Panc1 (cell line): ENCODE data around the gene MRGPRD. TPM values are rescaled to one million over a fixed set of nuclear protein-coding genes. Genes with fewer than 3 reads are reported as not detected.

Experiments
- ATAC-seq: fragments of 200-7000 bp; cut with Tn5 transposase; 2 replicates; pipeline ENCODE4 v1.9.1; 2020; ENCODE audit warnings: mild to moderate bottlenecking, moderate library complexity
- BruUV-seq: library from RNA; stranded (reverse); fragments of 400-500 nt; replicated peaks from 2 replicates; lab custom pipeline; 2021; lab: Mats Ljungman, UMichigan
- CTCF ChIA-PET: fragments of 300-600 bp; sonication (Branson Sonifier 250); formaldehyde crosslinking; loops from one replicate; lab custom pipeline; 2022; ENCODE audit warnings: antibody characterized with exemption; lab: Charles Lee
- POLR2A ChIA-PET: fragments of 300-600 bp; sonication (Branson Sonifier 250); formaldehyde crosslinking; loops from one replicate; lab custom pipeline; 2022; ENCODE audit warnings: antibody characterized with exemption; lab: Charles Lee
- DNase-seq: peaks from one replicate; pipeline ENCODE4 v3.0.0-alpha.2; 2010; ENCODE audit warnings: low read depth, low spot score
- H3K27ac ChIP-seq: 2 replicates; pipeline ENCODE4 v1.5.1; 2011; ENCODE audit warnings: mild to moderate bottlenecking, low read length, inconsistent platforms
- H3K27me3 ChIP-seq: fragments of 200-500 bp; sonication (Bioruptor generic); 2 replicates; pipeline ENCODE4 v1.6.0; 2014; ENCODE audit warnings: low read length, inconsistent platforms; ENCODE audit not compliant: control insufficient read depth, insufficient read depth
- H3K36me3 ChIP-seq: fragments of 200-500 bp; sonication (Bioruptor generic); 2 replicates; pipeline ENCODE4 v1.5.1; 2014; ENCODE audit warnings: inconsistent platforms, mild to moderate bottlenecking, low read length, moderate library complexity; ENCODE audit not compliant: control insufficient read depth, insufficient read depth
- H3K4me1 ChIP-seq: 2 replicates; pipeline ENCODE4 v1.5.1; 2011; ENCODE audit warnings: inconsistent platforms, mild to moderate bottlenecking, low read length, moderate library complexity; ENCODE audit not compliant: control insufficient read depth, insufficient read depth
- H3K4me3 ChIP-seq, 2 experiments: 2 replicates each; pipeline ENCODE4 v1.5.1; 2011 to 2012; ENCODE audit warnings: low read depth in 2 of 2, low read length in 2 of 2, mild to moderate bottlenecking in 2 of 2, inconsistent platforms in 1 of 2, moderate library complexity in 1 of 2
- H3K9me3 ChIP-seq: fragments of 200-500 bp; sonication (Bioruptor generic); 2 replicates; pipeline ENCODE4 v1.5.1; 2014; ENCODE audit warnings: low read depth, mild to moderate bottlenecking, inconsistent platforms, low read length, moderate library complexity; ENCODE audit not compliant: control insufficient read depth, insufficient read depth
- POLR2AphosphoS5 ChIP-seq: IDR thresholded peaks from 2 replicates; pipeline ENCODE4 v1.6.1; 2012; ENCODE audit warnings: mild to moderate bottlenecking, low read depth, low read length, moderate library complexity
- SIN3A ChIP-seq: IDR thresholded peaks from 2 replicates; pipeline ENCODE4 v1.6.1; 2012; ENCODE audit warnings: low read depth, mild to moderate bottlenecking, low read length, moderate library complexity, borderline replicate concordance; ENCODE audit not compliant: insufficient read depth
- TCF7L2 ChIP-seq: IDR thresholded peaks from 2 replicates; pipeline ENCODE4 v1.6.1; 2011; ENCODE audit warnings: mild to moderate bottlenecking, low read depth, low read length, inconsistent platforms
- in situ Hi-C: cut with HindIII; loops from 2 replicates; pipeline ENCODE4 v1.10.0; 2016; ENCODE audit warnings: low sequenced_read_pairs, low pct_unique_long_range_greater_than_20kb
- intact Hi-C: fragments of 100-400 bp; cut with micrococcal nuclease; formaldehyde crosslinking; loops from one replicate; pipeline ENCODE4 v1.10.0; 2022; ENCODE audit not compliant: unreplicated experiment
- total RNA-seq: library from RNA; stranded (reverse); gene quantifications from one replicate; pipeline ENCODE4 v1.2.1, GENCODE V29; 2021; ENCODE audit not compliant: unreplicated experiment
- TF ChIP-seq, protein P1 (sequence below): fragments of 450-650 bp; IDR thresholded peaks from 2 replicates; pipeline ENCODE4 v1.5.1; 2017; ENCODE audit warnings: mild to moderate bottlenecking
- TF ChIP-seq, protein P2 (sequence below), 2 experiments: IDR thresholded peaks; 2 replicates each; pipeline ENCODE4 v1.6.1; 2011 to 2012; ENCODE audit warnings: low read depth in 2 of 2, control low read depth in 1 of 2, low read length in 1 of 2, mild to moderate bottlenecking in 1 of 2, moderate library complexity in 1 of 2; ENCODE audit not compliant: insufficient read depth in 1 of 2

Gene MRGPRD
- total RNA-seq, 1 experiment from 2014 or later = not detected

DNA sequence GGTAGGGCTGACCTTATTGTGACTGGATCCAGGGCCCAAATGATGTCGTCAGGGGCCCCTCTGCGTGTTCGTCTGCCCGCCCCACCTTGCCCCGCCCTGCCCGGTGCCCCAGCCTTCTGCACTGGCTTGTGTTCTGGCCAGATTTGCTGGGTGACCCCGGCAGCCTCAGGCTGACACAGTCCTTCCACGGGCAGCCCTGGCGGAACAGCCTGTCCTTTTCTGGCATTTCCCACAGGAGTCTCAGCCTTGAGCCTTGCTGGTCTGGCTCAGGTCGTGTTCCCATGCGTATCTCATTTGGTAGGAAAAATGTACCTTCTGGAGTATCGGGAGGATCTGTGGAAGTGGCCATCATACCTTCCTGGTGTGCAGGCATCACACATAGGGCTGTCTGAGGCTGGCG is 46.1 kb downstream of the MRGPRD start:
- POLR2A ChIA-PET = no interaction called here
- intact Hi-C loops (no loop called here), in situ Hi-C loops (no loop called here)
- no TSS peak for BruUV-seq
- CTCF ChIA-PET = no interaction called here
- Histone ChIP-seq H3K4me1 (no peaks in the 10 kb centered on the region), H3K36me3 (peaks cover 3% of the 10 kb centered on the region; the same call in 1 of the 2 replicates), H3K9me3 (no peaks in the 10 kb centered on the region), H3K27ac (no peak overlapping the region), H3K27me3 (no peaks in the 10 kb centered on the region), H3K4me3 (no peak overlapping the region)
- TF ChIP-seq, protein P1, sequence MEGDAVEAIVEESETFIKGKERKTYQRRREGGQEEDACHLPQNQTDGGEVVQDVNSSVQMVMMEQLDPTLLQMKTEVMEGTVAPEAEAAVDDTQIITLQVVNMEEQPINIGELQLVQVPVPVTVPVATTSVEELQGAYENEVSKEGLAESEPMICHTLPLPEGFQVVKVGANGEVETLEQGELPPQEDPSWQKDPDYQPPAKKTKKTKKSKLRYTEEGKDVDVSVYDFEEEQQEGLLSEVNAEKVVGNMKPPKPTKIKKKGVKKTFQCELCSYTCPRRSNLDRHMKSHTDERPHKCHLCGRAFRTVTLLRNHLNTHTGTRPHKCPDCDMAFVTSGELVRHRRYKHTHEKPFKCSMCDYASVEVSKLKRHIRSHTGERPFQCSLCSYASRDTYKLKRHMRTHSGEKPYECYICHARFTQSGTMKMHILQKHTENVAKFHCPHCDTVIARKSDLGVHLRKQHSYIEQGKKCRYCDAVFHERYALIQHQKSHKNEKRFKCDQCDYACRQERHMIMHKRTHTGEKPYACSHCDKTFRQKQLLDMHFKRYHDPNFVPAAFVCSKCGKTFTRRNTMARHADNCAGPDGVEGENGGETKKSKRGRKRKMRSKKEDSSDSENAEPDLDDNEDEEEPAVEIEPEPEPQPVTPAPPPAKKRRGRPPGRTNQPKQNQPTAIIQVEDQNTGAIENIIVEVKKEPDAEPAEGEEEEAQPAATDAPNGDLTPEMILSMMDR = no peak
- TF ChIP-seq SIN3A (no peak), POLR2AphosphoS5 (no peak), TCF7L2 (no peak)
- TF ChIP-seq, protein P2, sequence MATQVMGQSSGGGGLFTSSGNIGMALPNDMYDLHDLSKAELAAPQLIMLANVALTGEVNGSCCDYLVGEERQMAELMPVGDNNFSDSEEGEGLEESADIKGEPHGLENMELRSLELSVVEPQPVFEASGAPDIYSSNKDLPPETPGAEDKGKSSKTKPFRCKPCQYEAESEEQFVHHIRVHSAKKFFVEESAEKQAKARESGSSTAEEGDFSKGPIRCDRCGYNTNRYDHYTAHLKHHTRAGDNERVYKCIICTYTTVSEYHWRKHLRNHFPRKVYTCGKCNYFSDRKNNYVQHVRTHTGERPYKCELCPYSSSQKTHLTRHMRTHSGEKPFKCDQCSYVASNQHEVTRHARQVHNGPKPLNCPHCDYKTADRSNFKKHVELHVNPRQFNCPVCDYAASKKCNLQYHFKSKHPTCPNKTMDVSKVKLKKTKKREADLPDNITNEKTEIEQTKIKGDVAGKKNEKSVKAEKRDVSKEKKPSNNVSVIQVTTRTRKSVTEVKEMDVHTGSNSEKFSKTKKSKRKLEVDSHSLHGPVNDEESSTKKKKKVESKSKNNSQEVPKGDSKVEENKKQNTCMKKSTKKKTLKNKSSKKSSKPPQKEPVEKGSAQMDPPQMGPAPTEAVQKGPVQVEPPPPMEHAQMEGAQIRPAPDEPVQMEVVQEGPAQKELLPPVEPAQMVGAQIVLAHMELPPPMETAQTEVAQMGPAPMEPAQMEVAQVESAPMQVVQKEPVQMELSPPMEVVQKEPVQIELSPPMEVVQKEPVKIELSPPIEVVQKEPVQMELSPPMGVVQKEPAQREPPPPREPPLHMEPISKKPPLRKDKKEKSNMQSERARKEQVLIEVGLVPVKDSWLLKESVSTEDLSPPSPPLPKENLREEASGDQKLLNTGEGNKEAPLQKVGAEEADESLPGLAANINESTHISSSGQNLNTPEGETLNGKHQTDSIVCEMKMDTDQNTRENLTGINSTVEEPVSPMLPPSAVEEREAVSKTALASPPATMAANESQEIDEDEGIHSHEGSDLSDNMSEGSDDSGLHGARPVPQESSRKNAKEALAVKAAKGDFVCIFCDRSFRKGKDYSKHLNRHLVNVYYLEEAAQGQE (IDR thresholded peaks at IDR 0.05; ENCODE audit: insufficient read depth in 1 of 2, low read depth in 2 of 2, low read length in 1 of 2) = no peak
- DNase-seq (no peak), ATAC-seq (no peak)

DNA sequence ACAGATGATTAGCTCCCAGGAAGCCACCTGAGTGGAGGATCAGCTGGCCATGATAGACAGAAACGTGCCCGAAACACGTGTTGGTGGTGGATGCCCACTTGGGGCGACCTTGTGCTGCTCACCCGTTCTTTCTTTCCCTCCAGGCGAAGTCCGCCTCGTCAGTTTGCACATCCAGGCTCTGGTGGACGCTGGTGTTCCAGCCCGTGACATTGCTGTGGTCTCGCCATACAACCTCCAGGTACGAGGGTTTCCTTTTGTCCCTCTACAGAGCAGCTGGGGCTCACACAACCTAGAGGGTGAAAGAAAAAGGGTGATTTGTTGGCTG is 46.5 kb downstream of the MRGPRD start:
- Histone ChIP-seq H3K36me3 (peaks cover 3% of the 10 kb centered on the region; the same call in 1 of the 2 replicates), H3K27ac (no peak overlapping the region), H3K4me1 (no peaks in the 10 kb centered on the region), H3K4me3 (no peak overlapping the region), H3K9me3 (no peaks in the 10 kb centered on the region), H3K27me3 (no peaks in the 10 kb centered on the region)
- intact Hi-C loops = no loop called here
- in situ Hi-C loops = no loop called here
- CTCF ChIA-PET = no interaction called here
- no peak for ATAC-seq
- no TSS peak for BruUV-seq
- TF ChIP-seq POLR2AphosphoS5 = no peak
- no peak for TF ChIP-seq TCF7L2
- TF ChIP-seq, protein P2 (IDR thresholded peaks at IDR 0.05; ENCODE audit: insufficient read depth in 1 of 2, low read depth in 2 of 2, low read length in 1 of 2) = no peak
- TF ChIP-seq SIN3A = no peak
- TF ChIP-seq, protein P1 = no peak
- POLR2A ChIA-PET = no interaction called here
- no peak for DNase-seq
